GM21390 (cell line): ENCODE data around the gene FITM2.
"Not testable (repeated sequence)": the region's sequence is repeated elsewhere in the genome, so short reads cannot be mapped to it uniquely, and the experiment has no call there.

Experiments used
- ATAC-seq: cut with Tn5 transposase; IDR thresholded peaks from one replicate; pipeline ENCODE4 v1.9.1; 2021; ENCODE audit not compliant: unreplicated experiment

Gene FITM2, protein sequence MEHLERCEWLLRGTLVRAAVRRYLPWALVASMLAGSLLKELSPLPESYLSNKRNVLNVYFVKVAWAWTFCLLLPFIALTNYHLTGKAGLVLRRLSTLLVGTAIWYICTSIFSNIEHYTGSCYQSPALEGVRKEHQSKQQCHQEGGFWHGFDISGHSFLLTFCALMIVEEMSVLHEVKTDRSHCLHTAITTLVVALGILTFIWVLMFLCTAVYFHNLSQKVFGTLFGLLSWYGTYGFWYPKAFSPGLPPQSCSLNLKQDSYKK

GRCh38 chr20:44310664-44311639 lies at the start of gene FITM2:
Gene FITM2 (minus strand): TSS chr20:44311202. CDS start chr20:44311148, 54 bp downstream.
- ATAC-seq: peak; percentile 92

DNA sequence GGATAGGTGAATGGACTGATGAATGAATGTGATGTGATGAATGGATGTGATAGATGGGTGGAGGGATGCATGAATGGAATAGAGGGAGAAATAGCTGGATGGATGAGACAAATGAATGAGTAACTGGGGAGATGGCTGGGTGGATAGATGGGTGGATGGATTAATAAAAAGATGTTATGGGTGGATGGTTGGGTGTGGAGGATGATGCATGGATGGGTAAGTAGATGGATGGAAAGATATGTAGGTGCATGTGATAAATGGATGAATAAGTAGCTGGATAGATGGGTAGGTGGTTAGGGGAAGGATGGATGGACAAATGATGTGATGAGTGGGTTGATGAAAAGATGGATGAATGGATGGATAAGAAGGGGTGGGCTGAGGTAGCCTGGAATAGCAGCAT lies 49.2 kb upstream of the FITM2 start:
- no peak for ATAC-seq

- ATAC-seq: no peak
Observed at GRCh38 chr20:44358776-44359175, 47.8 kb upstream of the FITM2 start.

GRCh38 chr20:44357555-44358125 lies 46.6 kb upstream of the FITM2 start:
- ATAC-seq: no peak

DNA sequence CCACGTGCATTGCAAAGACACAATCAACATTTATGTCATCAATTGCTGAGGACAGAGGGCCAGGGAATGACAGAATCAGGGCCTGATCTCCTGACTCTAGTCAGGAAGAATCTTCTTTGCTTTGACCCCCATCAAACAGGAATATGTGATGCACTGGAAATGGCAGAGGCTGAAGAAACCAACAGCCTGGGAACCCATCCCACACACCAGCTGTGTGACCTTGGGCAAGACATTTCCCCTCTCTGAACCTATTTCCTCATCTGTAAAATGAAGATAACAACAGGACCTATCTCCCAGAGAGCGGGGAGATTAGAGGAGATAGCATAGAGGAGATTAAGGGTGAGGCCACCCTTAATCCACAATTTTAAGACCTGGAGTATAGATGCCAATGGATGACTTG lies 46.0 kb upstream of the FITM2 start:
- ATAC-seq: no peak

DNA sequence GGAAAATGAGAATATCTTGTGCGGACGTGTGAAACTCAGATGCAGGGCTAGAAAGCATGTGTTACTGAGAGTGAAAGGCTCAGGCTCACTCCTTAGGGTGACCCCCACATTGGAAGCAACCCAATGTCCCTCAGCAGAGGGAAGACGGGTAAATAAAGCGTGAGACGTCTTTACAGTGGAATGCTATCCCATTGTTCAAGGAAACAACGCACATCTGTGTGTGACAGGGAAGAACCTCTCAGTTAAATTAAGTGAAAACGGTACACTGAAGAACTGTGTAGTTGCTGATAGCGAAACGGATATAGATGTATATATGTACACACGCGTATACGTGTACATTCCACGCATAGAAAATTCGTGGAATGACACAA lies 45.3 kb upstream of the FITM2 start:
- ATAC-seq: no peak

DNA sequence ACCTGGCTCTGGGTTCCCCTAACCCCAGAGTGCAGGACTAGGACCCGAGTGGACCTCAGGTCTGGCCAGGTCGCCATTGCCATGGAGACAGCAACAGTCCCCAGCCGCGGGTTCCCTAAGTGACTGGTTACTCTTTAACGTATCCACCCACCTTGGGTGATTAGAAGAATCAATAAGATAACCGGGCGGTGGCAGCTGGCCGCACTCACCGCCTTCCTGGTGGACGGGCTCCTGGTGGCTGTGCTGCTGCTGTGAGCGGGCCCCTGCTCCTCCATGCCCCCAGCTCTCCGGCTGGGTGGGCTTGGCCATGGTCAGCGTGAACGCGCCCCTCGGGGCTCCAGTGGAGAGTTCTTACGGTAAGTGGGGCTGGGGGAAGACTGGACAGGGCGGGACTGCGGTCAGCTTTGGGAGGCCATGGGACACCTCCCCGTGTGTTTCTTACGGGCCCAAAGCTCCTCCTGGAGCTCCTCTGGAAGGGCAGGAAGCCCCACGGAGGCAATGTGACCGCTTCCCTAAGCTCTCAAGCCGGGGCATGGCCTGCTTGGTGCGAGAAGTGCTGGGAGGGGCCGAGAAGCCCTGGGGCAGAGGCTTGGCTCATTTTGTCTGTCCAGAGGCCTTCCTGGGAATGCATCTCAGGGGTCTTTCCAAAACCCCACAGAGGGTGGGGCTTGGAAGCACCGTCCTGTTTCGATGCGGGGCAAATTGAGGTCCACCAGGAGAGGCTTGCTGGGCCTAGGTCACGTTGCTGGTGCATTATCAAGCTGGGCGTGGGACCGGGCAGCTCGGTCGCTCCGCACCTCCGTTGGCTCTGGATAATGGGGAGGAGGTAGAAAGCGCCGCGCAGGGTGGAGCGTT lies 44.7 kb upstream of the FITM2 start, which contains the start of gene HNF4A:
TSS of gene HNF4A (plus strand) at position 202 of the 855 bp plus-strand sequence. CDS start at position 308, 106 bp downstream.
- no peak for ATAC-seq

GRCh38 chr20:44354979-44355497 lies 44.0 kb upstream of the FITM2 start:
- no peak for ATAC-seq

DNA sequence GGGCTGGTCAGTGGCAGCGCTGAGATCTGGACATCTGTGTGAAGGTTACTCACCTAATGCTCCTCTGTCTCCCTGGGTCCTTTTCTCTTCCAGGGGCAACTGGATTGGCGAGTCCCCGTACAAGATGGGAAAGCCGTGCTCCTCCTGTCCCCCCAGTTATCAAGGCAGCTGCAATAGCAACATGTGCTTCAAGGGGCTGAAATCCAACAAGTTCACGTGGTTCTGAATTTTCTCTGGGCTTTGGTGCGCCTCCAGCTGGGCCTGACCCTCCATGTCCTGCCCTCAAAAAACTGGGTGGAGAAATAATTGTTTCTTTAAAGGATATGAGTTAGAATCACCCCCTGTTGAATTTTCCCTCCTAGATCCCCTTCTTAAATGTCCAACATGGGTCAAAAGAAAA lies 39.6 kb upstream of the FITM2 start:
- no peak for ATAC-seq

DNA sequence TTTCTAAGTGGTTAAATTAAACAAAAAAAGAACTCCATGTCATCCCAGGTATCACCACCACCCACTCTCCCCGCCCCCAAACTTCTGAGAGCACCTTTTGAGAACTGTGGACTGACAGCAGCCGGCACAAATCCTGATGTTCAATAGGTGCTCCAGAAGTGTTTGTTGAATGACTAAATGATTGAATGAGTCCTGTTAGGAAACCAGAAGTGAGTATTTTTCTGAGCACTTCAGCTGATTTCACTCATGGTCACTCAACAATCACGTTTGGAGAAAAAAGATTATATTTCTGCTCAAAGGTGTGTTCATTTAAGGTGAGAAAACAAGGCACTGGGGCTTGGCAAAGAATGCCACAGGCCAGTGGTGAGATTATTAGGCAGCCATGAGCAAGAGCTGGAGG lies 38.3 kb upstream of the FITM2 start:
- no peak for ATAC-seq

DNA sequence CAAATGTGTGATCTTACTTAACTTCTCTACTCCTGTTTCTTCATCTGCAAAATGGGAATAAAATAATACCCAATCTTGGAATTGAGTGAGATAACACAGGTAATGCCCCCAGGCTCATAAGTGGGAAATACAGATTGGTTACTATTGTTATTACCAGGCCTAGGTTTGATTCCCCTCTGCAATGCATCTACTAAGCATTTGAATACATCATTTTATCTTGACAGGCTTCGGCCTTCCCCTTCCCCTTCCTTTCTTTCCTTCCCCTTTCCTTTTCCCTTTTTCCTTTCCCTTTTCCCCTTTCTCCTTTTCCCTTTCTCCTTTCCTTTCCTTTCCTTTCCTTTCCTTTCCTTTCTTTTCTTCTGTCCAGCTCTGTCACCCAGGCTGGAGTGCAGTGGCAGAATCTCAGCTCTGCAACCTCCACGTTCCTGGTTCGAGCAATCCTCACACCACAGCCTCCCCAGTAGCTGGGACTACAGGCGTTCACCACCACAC lies 37.2 kb upstream of the FITM2 start:
- ATAC-seq: no peak

- ATAC-seq: not testable (repeated sequence)
Observed at GRCh38 chr20:44345941-44346340, 34.9 kb upstream of the FITM2 start.

GRCh38 chr20:44345147-44345546 lies 34.1 kb upstream of the FITM2 start:
- no peak for ATAC-seq

DNA sequence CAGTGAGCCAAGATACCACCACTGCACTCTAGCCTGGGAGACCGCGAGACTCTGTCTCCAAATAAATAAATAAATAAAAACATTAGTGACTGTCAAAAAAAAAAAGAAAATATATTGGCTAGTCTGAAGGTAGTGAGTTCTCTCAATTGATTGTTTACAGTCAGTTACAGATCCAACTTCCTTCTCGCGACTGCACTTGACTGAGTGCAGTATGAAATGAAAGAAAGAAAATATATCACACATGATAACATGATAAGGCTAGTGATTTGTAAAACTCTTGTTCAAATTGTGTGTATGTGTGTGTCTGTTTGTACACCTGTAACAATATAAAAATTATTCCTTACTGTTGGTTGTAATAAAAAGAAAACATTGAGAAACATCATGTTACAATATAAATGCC lies 33.7 kb upstream of the FITM2 start:
- no peak for ATAC-seq

DNA sequence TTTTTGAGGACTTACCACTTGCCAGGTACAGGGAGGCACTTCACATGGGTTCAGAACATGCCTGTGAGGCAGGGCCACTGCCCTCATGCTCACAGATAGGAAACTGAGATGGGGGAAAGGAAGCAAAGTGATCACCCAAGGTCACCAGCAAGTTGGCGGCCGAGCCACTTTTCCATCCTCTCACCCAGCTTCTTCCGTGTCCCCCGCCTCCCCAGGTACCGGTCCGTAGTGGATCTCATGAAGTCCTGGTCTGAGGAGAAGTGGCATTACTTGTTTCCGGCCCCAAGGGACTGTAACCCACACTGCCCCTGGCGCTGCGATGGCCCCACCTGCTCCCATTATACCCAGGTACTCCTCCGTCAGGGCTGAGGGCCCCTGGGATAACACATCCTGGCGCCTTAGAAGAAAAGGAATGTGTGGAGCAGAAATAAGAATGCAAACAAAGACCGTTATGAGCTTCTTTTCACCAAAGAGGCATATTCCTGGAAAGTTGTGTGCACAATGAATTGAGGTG lies 32.2 kb upstream of the FITM2 start:
- ATAC-seq: no peak

GRCh38 chr20:44342248-44342647 lies 31.2 kb upstream of the FITM2 start:
- no peak for ATAC-seq

- ATAC-seq: no peak
Observed at GRCh38 chr20:44336725-44337380, 25.9 kb upstream of the FITM2 start, which contains the start of gene R3HDML. Gene R3HDML (plus strand): TSS chr20:44337043. CDS start chr20:44337158, 115 bp downstream.

- no peak for ATAC-seq
Observed at GRCh38 chr20:44336086-44336485, 25.1 kb upstream of the FITM2 start.

DNA sequence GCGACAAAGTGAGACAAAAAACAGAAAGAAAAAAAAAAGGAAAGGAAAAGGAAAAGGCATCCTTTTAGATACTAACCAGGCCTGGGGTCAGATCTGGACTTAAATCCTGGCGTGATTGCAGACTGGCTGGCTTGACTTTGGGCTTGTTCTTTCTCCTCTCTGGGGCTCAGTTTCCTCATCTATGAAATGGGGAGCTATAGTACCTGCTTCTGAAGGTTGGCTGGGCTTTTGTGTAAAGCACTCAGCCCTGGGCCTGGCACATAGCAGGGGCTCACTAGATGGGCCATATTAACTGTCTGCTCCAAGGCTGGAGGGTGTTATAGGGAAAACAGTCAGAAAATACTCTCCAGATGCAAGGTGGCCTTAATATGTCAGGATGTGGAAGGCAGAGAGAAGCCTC lies 24.7 kb upstream of the FITM2 start:
- ATAC-seq: no peak

- ATAC-seq: no peak
Observed at GRCh38 chr20:44334709-44335108, 23.7 kb upstream of the FITM2 start.
